ENCODE measurements around the gene TMX4. TPM values are rescaled to one million over a fixed set of nuclear protein-coding genes. Genes with fewer than 3 reads are reported as not detected.

The TMX4 gene
- total RNA-seq, 1 experiment from 2014 or later, result 11.7 TPM

- DNase-seq, result no peak
- Histone ChIP-seq H2BK5ac (ENCODE audit: insufficient read length, low read length) (no peak overlapping the region), H2BK20ac (ENCODE audit: low read depth, low read length, poor library complexity, severe bottlenecking) (no peak overlapping the region), H2AFZ (ENCODE audit: low read length) (no peak overlapping the region), H3K4ac (ENCODE audit: low read depth, low read length) (no peak overlapping the region), H2AK5ac (ENCODE audit: insufficient read length, low read length) (no peak overlapping the region), H3K4me2 (ENCODE audit: insufficient read depth, insufficient read length, low read length) (no peak overlapping the region), H2BK120ac (ENCODE audit: low read depth, low read length, poor library complexity, severe bottlenecking) (no peak overlapping the region), H3K56ac (ENCODE audit: insufficient read length, low read depth, low read length) (no peak overlapping the region), H4K8ac (replicated peaks; ENCODE audit: insufficient read length, low read depth, low read length) (no peak overlapping the region), H3K79me2 (ENCODE audit: insufficient read depth, low read length) (no peaks in the 10 kb centered on the region), H3K27me3 (ENCODE audit: insufficient read depth, low read length) (no peaks in the 10 kb centered on the region), H3K9ac (ENCODE audit: extremely low read depth, insufficient read length, low read length) (no peak overlapping the region), H2BK12ac (ENCODE audit: insufficient read length, low read depth, low read length) (no peak overlapping the region), H3K23ac (ENCODE audit: insufficient read length, low read depth, low read length) (no peak overlapping the region), H3K18ac (ENCODE audit: insufficient read length, low read depth, low read length) (no peak overlapping the region), H4K91ac (ENCODE audit: insufficient read length, low read depth, low read length) (no peak overlapping the region), H4K5ac (ENCODE audit: insufficient read length, low read depth, low read length) (no peak overlapping the region), H4K20me1 (ENCODE audit: control insufficient read depth, insufficient read depth, insufficient read length) (no peaks in the 10 kb centered on the region), H3K4me1 (ENCODE audit: insufficient read depth, low read length) (no peaks in the 10 kb centered on the region), H3K14ac (ENCODE audit: insufficient read depth, low read length) (no peak overlapping the region), H3K79me1 (ENCODE audit: insufficient read depth, low read depth, low read length, poor library complexity, severe bottlenecking) (no peaks in the 10 kb centered on the region), H2BK15ac (ENCODE audit: low read depth, low read length) (no peak overlapping the region), H3K9me3 (ENCODE audit: control insufficient read depth, low read depth, low read length) (no peaks in the 10 kb centered on the region), H3K27ac (ENCODE audit: insufficient read length, low read depth, low read length) (no peak overlapping the region), H3T11ph (ENCODE audit: low read length) (no peak overlapping the region), H3K23me2 (ENCODE audit: insufficient read length, low read depth, low read length, poor library complexity, severe bottlenecking) (no peaks in the 10 kb centered on the region)
- H3K27ac Mint-ChIP-seq, result no peak overlapping the region
- no peaks in the 10 kb centered on the region for H3K36me3 Mint-ChIP-seq (ENCODE audit: insufficient read depth in 1 of 3, low read depth in 3 of 3)
- H3K4me1 Mint-ChIP-seq, result no peaks in the 10 kb centered on the region
- no peak overlapping the region for H3K4me3 Mint-ChIP-seq
- no peaks in the 10 kb centered on the region; the same call in 1 of the 2 replicates for H3K27me3 Mint-ChIP-seq (ENCODE audit: low read depth)
- no peaks in the 10 kb centered on the region; a peak in 1 of 5 replicates for H3K9me3 Mint-ChIP-seq
- WGBS (ENCODE audit: extremely low coverage, insufficient read length, low lambda C conversion rate), result no CpG with 5 or more reads among the region's 3 CpGs
- TF ChIP-seq CTCF (conservative IDR thresholded peaks at IDR 0.05), result no peak
Measured at GRCh38 chr20:8049310-8049709, 29.7 kb upstream of the TMX4 start.
